Measurements from ENCODE around the gene SLAMF8.

DNA sequence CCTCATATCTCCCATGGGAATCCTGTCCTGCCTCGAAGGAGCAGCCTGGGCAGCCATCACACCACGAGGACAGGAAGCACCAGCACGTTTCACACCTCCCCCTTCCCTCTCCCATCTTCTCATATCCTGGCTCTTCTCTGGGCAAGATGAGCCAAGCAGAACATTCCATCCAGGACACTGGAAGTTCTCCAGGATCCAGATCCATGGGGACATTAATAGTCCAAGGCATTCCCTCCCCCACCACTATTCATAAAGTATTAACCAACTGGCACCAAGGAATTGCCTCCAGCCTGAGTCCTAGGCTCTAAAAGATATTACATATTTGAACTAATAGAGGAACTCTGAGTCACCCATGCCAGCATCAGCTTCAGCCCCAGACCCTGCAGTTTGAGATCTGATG, 8.7 kb downstream of the SLAMF8 start:
- TF ChIP-seq, protein P1, sequence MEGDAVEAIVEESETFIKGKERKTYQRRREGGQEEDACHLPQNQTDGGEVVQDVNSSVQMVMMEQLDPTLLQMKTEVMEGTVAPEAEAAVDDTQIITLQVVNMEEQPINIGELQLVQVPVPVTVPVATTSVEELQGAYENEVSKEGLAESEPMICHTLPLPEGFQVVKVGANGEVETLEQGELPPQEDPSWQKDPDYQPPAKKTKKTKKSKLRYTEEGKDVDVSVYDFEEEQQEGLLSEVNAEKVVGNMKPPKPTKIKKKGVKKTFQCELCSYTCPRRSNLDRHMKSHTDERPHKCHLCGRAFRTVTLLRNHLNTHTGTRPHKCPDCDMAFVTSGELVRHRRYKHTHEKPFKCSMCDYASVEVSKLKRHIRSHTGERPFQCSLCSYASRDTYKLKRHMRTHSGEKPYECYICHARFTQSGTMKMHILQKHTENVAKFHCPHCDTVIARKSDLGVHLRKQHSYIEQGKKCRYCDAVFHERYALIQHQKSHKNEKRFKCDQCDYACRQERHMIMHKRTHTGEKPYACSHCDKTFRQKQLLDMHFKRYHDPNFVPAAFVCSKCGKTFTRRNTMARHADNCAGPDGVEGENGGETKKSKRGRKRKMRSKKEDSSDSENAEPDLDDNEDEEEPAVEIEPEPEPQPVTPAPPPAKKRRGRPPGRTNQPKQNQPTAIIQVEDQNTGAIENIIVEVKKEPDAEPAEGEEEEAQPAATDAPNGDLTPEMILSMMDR (IDR thresholded peaks at IDR 0.05): no peak
- TF ChIP-seq POLR2AphosphoS5 (IDR thresholded peaks at IDR 0.05; ENCODE audit: low read depth, low read length) (no peak), TCF7L2 (IDR thresholded peaks at IDR 0.05; ENCODE audit: low read depth, low read length) (no peak)
- TF ChIP-seq, protein P2, sequence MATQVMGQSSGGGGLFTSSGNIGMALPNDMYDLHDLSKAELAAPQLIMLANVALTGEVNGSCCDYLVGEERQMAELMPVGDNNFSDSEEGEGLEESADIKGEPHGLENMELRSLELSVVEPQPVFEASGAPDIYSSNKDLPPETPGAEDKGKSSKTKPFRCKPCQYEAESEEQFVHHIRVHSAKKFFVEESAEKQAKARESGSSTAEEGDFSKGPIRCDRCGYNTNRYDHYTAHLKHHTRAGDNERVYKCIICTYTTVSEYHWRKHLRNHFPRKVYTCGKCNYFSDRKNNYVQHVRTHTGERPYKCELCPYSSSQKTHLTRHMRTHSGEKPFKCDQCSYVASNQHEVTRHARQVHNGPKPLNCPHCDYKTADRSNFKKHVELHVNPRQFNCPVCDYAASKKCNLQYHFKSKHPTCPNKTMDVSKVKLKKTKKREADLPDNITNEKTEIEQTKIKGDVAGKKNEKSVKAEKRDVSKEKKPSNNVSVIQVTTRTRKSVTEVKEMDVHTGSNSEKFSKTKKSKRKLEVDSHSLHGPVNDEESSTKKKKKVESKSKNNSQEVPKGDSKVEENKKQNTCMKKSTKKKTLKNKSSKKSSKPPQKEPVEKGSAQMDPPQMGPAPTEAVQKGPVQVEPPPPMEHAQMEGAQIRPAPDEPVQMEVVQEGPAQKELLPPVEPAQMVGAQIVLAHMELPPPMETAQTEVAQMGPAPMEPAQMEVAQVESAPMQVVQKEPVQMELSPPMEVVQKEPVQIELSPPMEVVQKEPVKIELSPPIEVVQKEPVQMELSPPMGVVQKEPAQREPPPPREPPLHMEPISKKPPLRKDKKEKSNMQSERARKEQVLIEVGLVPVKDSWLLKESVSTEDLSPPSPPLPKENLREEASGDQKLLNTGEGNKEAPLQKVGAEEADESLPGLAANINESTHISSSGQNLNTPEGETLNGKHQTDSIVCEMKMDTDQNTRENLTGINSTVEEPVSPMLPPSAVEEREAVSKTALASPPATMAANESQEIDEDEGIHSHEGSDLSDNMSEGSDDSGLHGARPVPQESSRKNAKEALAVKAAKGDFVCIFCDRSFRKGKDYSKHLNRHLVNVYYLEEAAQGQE (IDR thresholded peaks at IDR 0.05; ENCODE audit: insufficient read depth in 1 of 2, low read depth in 2 of 2, low read length in 1 of 2): no peak

Measured in Panc1 (cell line).